ENCODE measurements around the gene RPL31.

- TF ChIP-seq, protein P1, sequence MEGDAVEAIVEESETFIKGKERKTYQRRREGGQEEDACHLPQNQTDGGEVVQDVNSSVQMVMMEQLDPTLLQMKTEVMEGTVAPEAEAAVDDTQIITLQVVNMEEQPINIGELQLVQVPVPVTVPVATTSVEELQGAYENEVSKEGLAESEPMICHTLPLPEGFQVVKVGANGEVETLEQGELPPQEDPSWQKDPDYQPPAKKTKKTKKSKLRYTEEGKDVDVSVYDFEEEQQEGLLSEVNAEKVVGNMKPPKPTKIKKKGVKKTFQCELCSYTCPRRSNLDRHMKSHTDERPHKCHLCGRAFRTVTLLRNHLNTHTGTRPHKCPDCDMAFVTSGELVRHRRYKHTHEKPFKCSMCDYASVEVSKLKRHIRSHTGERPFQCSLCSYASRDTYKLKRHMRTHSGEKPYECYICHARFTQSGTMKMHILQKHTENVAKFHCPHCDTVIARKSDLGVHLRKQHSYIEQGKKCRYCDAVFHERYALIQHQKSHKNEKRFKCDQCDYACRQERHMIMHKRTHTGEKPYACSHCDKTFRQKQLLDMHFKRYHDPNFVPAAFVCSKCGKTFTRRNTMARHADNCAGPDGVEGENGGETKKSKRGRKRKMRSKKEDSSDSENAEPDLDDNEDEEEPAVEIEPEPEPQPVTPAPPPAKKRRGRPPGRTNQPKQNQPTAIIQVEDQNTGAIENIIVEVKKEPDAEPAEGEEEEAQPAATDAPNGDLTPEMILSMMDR (IDR thresholded peaks at IDR 0.05): no peak
- TF ChIP-seq EZH2 (IDR thresholded peaks at IDR 0.05; ENCODE audit: borderline replicate concordance, insufficient read depth, low read depth, low read length, poor library complexity, severe bottlenecking): no peak
Measured at GRCh38 chr2:100967716-100968115, 34.4 kb upstream of the RPL31 start.
